ENCODE data around the gene ELL.

DNA sequence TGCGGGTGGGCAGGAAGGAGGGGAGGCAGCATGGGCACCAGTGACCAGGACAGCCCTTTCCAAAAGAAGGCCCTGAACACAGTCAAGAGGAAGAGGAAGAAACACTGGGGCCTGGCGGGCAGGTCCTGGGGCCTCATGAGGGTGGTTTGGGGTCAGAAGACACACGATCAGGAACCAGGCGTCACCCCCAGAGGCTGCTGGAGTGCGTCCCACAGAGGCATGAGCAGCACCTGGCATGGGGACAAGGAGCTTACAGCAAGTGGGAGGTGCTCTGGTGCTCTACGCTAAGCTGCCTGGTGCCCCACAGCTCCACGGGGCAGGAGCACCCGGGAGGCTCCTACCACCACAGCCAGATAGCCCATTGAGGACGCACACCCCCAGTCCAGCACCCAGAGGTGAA is 20.0 kb downstream of the ELL start:
- TF ChIP-seq, protein P1, sequence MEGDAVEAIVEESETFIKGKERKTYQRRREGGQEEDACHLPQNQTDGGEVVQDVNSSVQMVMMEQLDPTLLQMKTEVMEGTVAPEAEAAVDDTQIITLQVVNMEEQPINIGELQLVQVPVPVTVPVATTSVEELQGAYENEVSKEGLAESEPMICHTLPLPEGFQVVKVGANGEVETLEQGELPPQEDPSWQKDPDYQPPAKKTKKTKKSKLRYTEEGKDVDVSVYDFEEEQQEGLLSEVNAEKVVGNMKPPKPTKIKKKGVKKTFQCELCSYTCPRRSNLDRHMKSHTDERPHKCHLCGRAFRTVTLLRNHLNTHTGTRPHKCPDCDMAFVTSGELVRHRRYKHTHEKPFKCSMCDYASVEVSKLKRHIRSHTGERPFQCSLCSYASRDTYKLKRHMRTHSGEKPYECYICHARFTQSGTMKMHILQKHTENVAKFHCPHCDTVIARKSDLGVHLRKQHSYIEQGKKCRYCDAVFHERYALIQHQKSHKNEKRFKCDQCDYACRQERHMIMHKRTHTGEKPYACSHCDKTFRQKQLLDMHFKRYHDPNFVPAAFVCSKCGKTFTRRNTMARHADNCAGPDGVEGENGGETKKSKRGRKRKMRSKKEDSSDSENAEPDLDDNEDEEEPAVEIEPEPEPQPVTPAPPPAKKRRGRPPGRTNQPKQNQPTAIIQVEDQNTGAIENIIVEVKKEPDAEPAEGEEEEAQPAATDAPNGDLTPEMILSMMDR (IDR thresholded peaks at IDR 0.05): no peak
- TF ChIP-seq POLR2A (IDR thresholded peaks at IDR 0.05): no peak

Measured in transverse colon (tissue), 3 donors.